IMR-90 (cell line): Measurements from ENCODE around the gene POLR2E. TPM values are rescaled to one million over a fixed set of nuclear protein-coding genes. Genes with fewer than 3 reads are reported as not detected.

Experiments
- ATAC-seq: fragments of 200-7000 bp; cut with Tn5 transposase; 2 replicates; pipeline ENCODE4 v1.9.1; 2020; ENCODE audit warnings: low read depth, mild to moderate bottlenecking, moderate library complexity
- BruUV-seq: library from RNA; stranded (reverse); fragments of 400-500 nt; replicated peaks from 2 replicates; lab custom pipeline; 2021; lab: Mats Ljungman, UMichigan
- CTCF ChIA-PET: fragments of 300-600 bp; formaldehyde crosslinking; extraction: SDS; loops from one replicate; lab custom pipeline; 2021; ENCODE audit warnings: antibody characterized with exemption; lab: Yijun Ruan, JAX
- POLR2A ChIA-PET: fragments of 300-600 bp; sonication (Branson Sonifier 250); formaldehyde crosslinking; loops from one replicate; lab custom pipeline; 2022; ENCODE audit warnings: antibody characterized with exemption; ENCODE audit not compliant: unreplicated experiment; lab: Charles Lee
- DNase-seq: peaks from one replicate; pipeline ENCODE4 v3.0.0; 2013
- H2AFZ ChIP-seq: replicated peaks from 2 replicates; pipeline ENCODE3; 2013; ENCODE audit warnings: low read length, mild to moderate bottlenecking; ENCODE audit not compliant: poor library complexity
- H2AK5ac ChIP-seq: 2 replicates; pipeline ENCODE4 v1.6.1; 2013; ENCODE audit warnings: low read depth, low read length, inconsistent platforms
- H2AK9ac ChIP-seq: replicated peaks from 2 replicates; pipeline ENCODE3; 2013; ENCODE audit warnings: mild to moderate bottlenecking, low read depth, low read length, moderate library complexity; ENCODE audit not compliant: poor library complexity
- H2BK120ac ChIP-seq: 2 replicates; pipeline ENCODE4 v1.6.1; 2013; ENCODE audit warnings: low read depth, low read length, inconsistent platforms
- H2BK15ac ChIP-seq: 3 replicates; pipeline ENCODE4 v1.6.1; 2013; ENCODE audit warnings: low read depth, low read length, inconsistent platforms
- H2BK20ac ChIP-seq: 2 replicates; pipeline ENCODE4 v1.6.1; 2013; ENCODE audit warnings: low read depth, mild to moderate bottlenecking, inconsistent platforms, low read length, moderate library complexity
- H2BK5ac ChIP-seq: 2 replicates; pipeline ENCODE4 v1.6.1; 2013; ENCODE audit warnings: mild to moderate bottlenecking, low read depth, low read length, inconsistent platforms; ENCODE audit not compliant: poor library complexity, severe bottlenecking
- H3K14ac ChIP-seq: replicated peaks from 2 replicates; pipeline ENCODE4 v1.6.1; 2013; ENCODE audit warnings: low read depth, low read length, inconsistent platforms
- H3K18ac ChIP-seq: 2 replicates; pipeline ENCODE4 v1.6.1; 2013; ENCODE audit warnings: low read depth, low read length, control low read depth
- H3K23ac ChIP-seq: 2 replicates; pipeline ENCODE4 v1.6.1; 2013; ENCODE audit warnings: low read depth, low read length, inconsistent platforms
- H3K27ac ChIP-seq: 2 replicates; pipeline ENCODE4 v1.5.1; 2013; ENCODE audit warnings: mild to moderate bottlenecking, control low read depth, low read length; ENCODE audit not compliant: insufficient read depth
- H3K27me3 ChIP-seq: 2 replicates; pipeline ENCODE4 v1.6.1; 2013; ENCODE audit warnings: low read length; ENCODE audit not compliant: control insufficient read depth, insufficient read depth
- H3K36me3 ChIP-seq: 2 replicates; pipeline ENCODE4 v1.6.1; 2013; ENCODE audit warnings: low read length, mixed read lengths; ENCODE audit not compliant: control insufficient read depth, insufficient read depth
- H3K4ac ChIP-seq: 2 replicates; pipeline ENCODE4 v1.6.1; 2013; ENCODE audit warnings: low read depth, low read length, inconsistent platforms
- H3K4me1 ChIP-seq: 2 replicates; pipeline ENCODE4 v1.6.1; 2013; ENCODE audit warnings: low read length, mixed read lengths; ENCODE audit not compliant: control insufficient read depth, insufficient read depth
- H3K4me2 ChIP-seq: 2 replicates; pipeline ENCODE4 v1.6.1; 2013; ENCODE audit warnings: low read depth, mild to moderate bottlenecking, control low read depth, low read length, moderate library complexity
- H3K4me3 ChIP-seq: 2 replicates; pipeline ENCODE4 v1.5.1; 2013; ENCODE audit warnings: low read depth, mild to moderate bottlenecking, control low read depth, low read length, moderate library complexity; ENCODE audit not compliant: insufficient read depth
- H3K56ac ChIP-seq: 2 replicates; pipeline ENCODE4 v1.6.1; 2013; ENCODE audit warnings: low read length, inconsistent platforms; ENCODE audit not compliant: insufficient read depth; ENCODE audit errors: extremely low read depth
- H3K79me1 ChIP-seq, 2 experiments: 2 replicates each; pipeline ENCODE4 v1.6.1; 2013; ENCODE audit warnings: low read length in 2 of 2, inconsistent platforms in 1 of 2, low read depth in 1 of 2
- H3K9ac ChIP-seq: 2 replicates; pipeline ENCODE4 v1.6.1; 2013; ENCODE audit warnings: low read depth, low read length, control low read depth
- H3K9me1 ChIP-seq: 2 replicates; pipeline ENCODE4 v1.6.1; 2013; ENCODE audit warnings: low read length, inconsistent platforms; ENCODE audit not compliant: insufficient read depth
- H3K9me3 ChIP-seq: 2 replicates; pipeline ENCODE4 v1.6.1; 2013; ENCODE audit warnings: low read length; ENCODE audit not compliant: control insufficient read depth, insufficient read depth
- H4K20me1 ChIP-seq: 2 replicates; pipeline ENCODE4 v1.6.1; 2013; ENCODE audit warnings: low read length, inconsistent platforms; ENCODE audit not compliant: insufficient read depth
- H4K5ac ChIP-seq: 2 replicates; pipeline ENCODE4 v1.6.1; 2013; ENCODE audit warnings: mild to moderate bottlenecking, low read depth, low read length, control low read depth
- H4K8ac ChIP-seq, 2 experiments: 2 replicates each; pipeline ENCODE4 v1.6.1; 2013; ENCODE audit warnings: low read depth in 2 of 2, low read length in 2 of 2, control low read depth in 1 of 2, inconsistent platforms in 1 of 2
- H4K91ac ChIP-seq: 2 replicates; pipeline ENCODE4 v1.6.1; 2013; ENCODE audit warnings: low read depth, low read length, inconsistent platforms; ENCODE audit not compliant: insufficient read depth
- BHLHE40 ChIP-seq: fragments of 150-350 bp; IDR thresholded peaks from 2 replicates; pipeline ENCODE4 v1.6.1; 2016; ENCODE audit warnings: mild to moderate bottlenecking, low read depth, low read length
- CEBPB ChIP-seq: IDR thresholded peaks from 2 replicates; pipeline ENCODE4 v1.6.1; 2012; ENCODE audit warnings: low read depth, low read length, improper control_type of control experiment
- CHD1 ChIP-seq: IDR thresholded peaks from 2 replicates; pipeline ENCODE4 v1.6.1; 2012; ENCODE audit warnings: low read depth, low read length, improper control_type of control experiment
- MAZ ChIP-seq: IDR thresholded peaks from 2 replicates; pipeline ENCODE4 v1.6.1; 2012; ENCODE audit warnings: low read depth, mild to moderate bottlenecking, low read length, improper control_type of control experiment, moderate library complexity, borderline replicate concordance
- MXI1 ChIP-seq: IDR thresholded peaks from 2 replicates; pipeline ENCODE4 v1.6.1; 2012; ENCODE audit warnings: low read depth, mild to moderate bottlenecking, low read length, moderate library complexity, borderline replicate concordance
- NFE2L2 ChIP-seq: fragments of 150-350 bp; IDR thresholded peaks from 2 replicates; pipeline ENCODE4 v1.6.1; 2016; ENCODE audit warnings: low read depth, mild to moderate bottlenecking, low read length
- POLR2A ChIP-seq: IDR thresholded peaks from 2 replicates; pipeline ENCODE4 v1.6.1; 2012; ENCODE audit warnings: mild to moderate bottlenecking, low read depth, low read length
- RAD21 ChIP-seq: IDR thresholded peaks from 2 replicates; pipeline ENCODE4 v1.6.1; 2012; ENCODE audit warnings: low read length, improper control_type of control experiment
- RFX5 ChIP-seq: IDR thresholded peaks from 2 replicates; pipeline ENCODE4 v1.8.0; 2012; ENCODE audit warnings: low read depth, mild to moderate bottlenecking, low read length, moderate library complexity
- SMC3 ChIP-seq: fragments of 150-350 bp; IDR thresholded peaks from 2 replicates; pipeline ENCODE4 v1.6.1; 2016; ENCODE audit warnings: low read depth, mild to moderate bottlenecking, antibody characterized with exemption, low read length, moderate library complexity
- WGBS, 2 experiments: methylation state at CpG; one replicate each; pipeline versions ENCODE4 v1.1.5 to v1.1.7; 2013; ENCODE audit warnings: missing lambda C conversion rate in 2 of 2; ENCODE audit not compliant: insufficient read length in 1 of 2; ENCODE audit errors: extremely low coverage in 2 of 2; 5-methylcytosine and 5-hydroxymethylcytosine counted together
- dilution Hi-C: fragments of 300-500 bp; cut with HindIII; formaldehyde crosslinking; loops from one replicate; pipeline ENCODE4 v1.14.3; 2018; ENCODE audit warnings: low sequenced_read_pairs; ENCODE audit not compliant: unreplicated experiment
- in situ Hi-C: fragments of 300-500 bp; cut with MboI; formaldehyde crosslinking; loops from 3 replicates; pipeline ENCODE4 v1.14.3; 2019; ENCODE audit warnings: low sequenced_read_pairs, inconsistent platforms, mixed read lengths
- intact Hi-C: fragments of 100-400 bp; cut with micrococcal nuclease; formaldehyde crosslinking; loops from 2 replicates; pipeline ENCODE4 v1.10.0; 2022
- polyA plus RNA-seq, 3 experiments: library from polyadenylated mRNA; depleted of rRNA; stranded (reverse); fragments of >200 nt; gene quantifications; 2 replicates each; pipeline ENCODE4 v1.2.3, GENCODE V29; 2012; ENCODE audit warnings: low replicate concordance in 1 of 3
- total RNA-seq: library from RNA; depleted of rRNA; stranded (reverse); fragments of >200 nt; gene quantifications from 2 replicates; pipeline ENCODE4 v1.2.3, GENCODE V29; 2012
- TF ChIP-seq, protein P1 (sequence below): fragments of 150-350 bp; IDR thresholded peaks from 2 replicates; pipeline ENCODE4 v1.6.1; 2017; ENCODE audit warnings: mild to moderate bottlenecking, antibody characterized with exemption, low read length, low read depth
- TF ChIP-seq, protein P2 (sequence below): conservative IDR thresholded peaks from 2 replicates; pipeline ENCODE4 v1.5.1; 2012; ENCODE audit warnings: mild to moderate bottlenecking, low read depth, low read length, improper control_type of control experiment
- TF ChIP-seq, protein P3 (sequence below): fragments of 150-350 bp; IDR thresholded peaks from 2 replicates; pipeline ENCODE4 v1.6.1; 2016; ENCODE audit warnings: low read depth, mild to moderate bottlenecking, low read length, moderate library complexity, borderline replicate concordance

The POLR2E gene
- total and polyA plus RNA-seq, 2 of the 4 experiments (the other 2 are of a cell fraction), result 294 to 391 TPM

DNA sequence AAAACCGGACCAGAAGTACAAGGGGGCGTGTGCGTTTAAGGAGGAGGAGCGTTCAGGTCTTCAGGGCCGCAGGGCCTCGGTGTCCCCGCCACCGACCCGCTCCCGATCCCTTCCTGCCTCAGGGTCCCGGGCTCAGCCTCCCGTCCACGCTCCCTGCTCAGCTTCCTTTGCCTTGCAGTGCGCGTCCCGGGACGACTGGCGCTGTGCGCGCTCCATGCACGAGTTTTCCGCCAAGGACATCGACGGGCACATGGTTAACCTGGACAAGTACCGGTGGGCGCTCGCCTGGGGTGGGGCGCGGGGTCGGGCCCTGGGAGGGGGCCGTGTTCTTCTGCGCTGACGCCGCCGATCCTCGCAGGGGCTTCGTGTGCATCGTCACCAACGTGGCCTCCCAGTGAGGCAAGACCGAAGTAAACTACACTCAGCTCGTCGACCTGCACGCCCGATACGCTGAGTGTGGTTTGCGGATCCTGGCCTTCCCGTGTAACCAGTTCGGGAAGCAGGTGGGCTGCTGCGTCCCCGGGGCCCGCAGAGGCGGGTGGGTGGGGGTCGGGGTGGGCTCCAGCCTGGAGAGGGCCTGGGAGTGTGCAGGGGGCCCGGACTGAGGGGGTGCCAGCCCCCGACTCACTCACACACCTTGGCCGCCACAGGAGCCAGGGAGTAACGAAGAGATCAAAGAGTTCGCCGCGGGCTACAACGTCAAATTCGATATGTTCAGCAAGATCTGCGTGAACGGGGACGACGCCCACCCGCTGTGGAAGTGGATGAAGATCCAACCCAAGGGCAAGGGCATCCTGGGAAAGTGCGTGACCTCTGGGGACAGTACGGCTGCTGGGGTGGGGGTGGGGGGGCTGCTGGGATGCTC is 10.1 kb upstream of the POLR2E start:
- ATAC-seq, result no peak
- TF ChIP-seq RFX5 (no peak), MXI1 (no peak), BHLHE40 (no peak), POLR2A (no peak), CEBPB (no peak), NFE2L2 (no peak), MAZ (no peak), CHD1 (no peak), SMC3 (no peak), RAD21 (no peak)
- TF ChIP-seq, protein P1, sequence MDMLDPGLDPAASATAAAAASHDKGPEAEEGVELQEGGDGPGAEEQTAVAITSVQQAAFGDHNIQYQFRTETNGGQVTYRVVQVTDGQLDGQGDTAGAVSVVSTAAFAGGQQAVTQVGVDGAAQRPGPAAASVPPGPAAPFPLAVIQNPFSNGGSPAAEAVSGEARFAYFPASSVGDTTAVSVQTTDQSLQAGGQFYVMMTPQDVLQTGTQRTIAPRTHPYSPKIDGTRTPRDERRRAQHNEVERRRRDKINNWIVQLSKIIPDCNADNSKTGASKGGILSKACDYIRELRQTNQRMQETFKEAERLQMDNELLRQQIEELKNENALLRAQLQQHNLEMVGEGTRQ, result no peak
- TF ChIP-seq, protein P2, sequence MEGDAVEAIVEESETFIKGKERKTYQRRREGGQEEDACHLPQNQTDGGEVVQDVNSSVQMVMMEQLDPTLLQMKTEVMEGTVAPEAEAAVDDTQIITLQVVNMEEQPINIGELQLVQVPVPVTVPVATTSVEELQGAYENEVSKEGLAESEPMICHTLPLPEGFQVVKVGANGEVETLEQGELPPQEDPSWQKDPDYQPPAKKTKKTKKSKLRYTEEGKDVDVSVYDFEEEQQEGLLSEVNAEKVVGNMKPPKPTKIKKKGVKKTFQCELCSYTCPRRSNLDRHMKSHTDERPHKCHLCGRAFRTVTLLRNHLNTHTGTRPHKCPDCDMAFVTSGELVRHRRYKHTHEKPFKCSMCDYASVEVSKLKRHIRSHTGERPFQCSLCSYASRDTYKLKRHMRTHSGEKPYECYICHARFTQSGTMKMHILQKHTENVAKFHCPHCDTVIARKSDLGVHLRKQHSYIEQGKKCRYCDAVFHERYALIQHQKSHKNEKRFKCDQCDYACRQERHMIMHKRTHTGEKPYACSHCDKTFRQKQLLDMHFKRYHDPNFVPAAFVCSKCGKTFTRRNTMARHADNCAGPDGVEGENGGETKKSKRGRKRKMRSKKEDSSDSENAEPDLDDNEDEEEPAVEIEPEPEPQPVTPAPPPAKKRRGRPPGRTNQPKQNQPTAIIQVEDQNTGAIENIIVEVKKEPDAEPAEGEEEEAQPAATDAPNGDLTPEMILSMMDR, result no peak
- TF ChIP-seq, protein P3, sequence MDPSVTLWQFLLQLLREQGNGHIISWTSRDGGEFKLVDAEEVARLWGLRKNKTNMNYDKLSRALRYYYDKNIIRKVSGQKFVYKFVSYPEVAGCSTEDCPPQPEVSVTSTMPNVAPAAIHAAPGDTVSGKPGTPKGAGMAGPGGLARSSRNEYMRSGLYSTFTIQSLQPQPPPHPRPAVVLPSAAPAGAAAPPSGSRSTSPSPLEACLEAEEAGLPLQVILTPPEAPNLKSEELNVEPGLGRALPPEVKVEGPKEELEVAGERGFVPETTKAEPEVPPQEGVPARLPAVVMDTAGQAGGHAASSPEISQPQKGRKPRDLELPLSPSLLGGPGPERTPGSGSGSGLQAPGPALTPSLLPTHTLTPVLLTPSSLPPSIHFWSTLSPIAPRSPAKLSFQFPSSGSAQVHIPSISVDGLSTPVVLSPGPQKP, result no peak

More for the DNA sequence above, 10.1 kb upstream of the POLR2E start:
- Histone ChIP-seq H2AK9ac (peak overlapping the region; percentile 97), H3K9me1 (0 out of 2 replicates have a peak, but pooled peaks cover 2% of the 10 kb centered on the region), H3K18ac (no peak overlapping the region; the same call in 1 of the 2 replicates), H3K56ac (peak overlapping the region; percentile 62; the same call in 1 of the 2 replicates), H2AFZ (peak overlapping the region; percentile 70), H4K8ac (peak overlapping the region in 1 of 2 experiments; percentile 32; a peak in 1 of 4 replicates), H3K27me3 (no peaks in the 10 kb centered on the region), H4K20me1 (peaks cover 50% of the 10 kb centered on the region), H3K9me3 (no peaks in the 10 kb centered on the region), H4K91ac (peak overlapping the region; percentile 32), H3K9ac (peak overlapping the region; percentile 96), H3K23ac (peak overlapping the region; percentile 95), H3K27ac (peak overlapping the region; percentile 84), H3K4me2 (peak overlapping the region; percentile 89), H2BK15ac (no peak overlapping the region), H2BK120ac (peak overlapping the region; percentile 46; the same call in 1 of the 2 replicates), H3K4me1 (peaks cover 10% of the 10 kb centered on the region), H4K5ac (peak overlapping the region; percentile 40), H3K4me3 (peak overlapping the region; percentile 85), H3K4ac (peak overlapping the region; percentile 94), H2AK5ac (peak overlapping the region; percentile 91), H2BK5ac (peak overlapping the region; percentile 93), H3K79me1 (peaks cover 0 to 25% of the 10 kb centered on the region in 2 experiments; a peak in 2 of 4 replicates), H2BK20ac (no peak overlapping the region), H3K14ac (peak overlapping the region; percentile 95), H3K36me3 (peaks cover 45% of the 10 kb centered on the region)
- POLR2A ChIA-PET, result interaction anchor here (0.6 kb wide), 1 partner anchor 95 kb away, joined by 3 read pairs; no protein-coding TSS in a partner anchor
- dilution Hi-C loops, result no loop called here
- CTCF ChIA-PET, result interaction anchor here (1.5 kb wide), 1 partner anchor 8 kb away, joined by 6 read pairs; no protein-coding TSS in a partner anchor
- DNase-seq, result peak; percentile 38
- in situ Hi-C loops, result loop anchor here (5.0 kb wide), 1 partner anchor 97 kb away; no protein-coding TSS in a partner anchor
- WGBS, 2 experiments, result 20% methylated on average over 41 of the region's 69 CpGs; no CpG with 5 or more reads in 1 of the 2 experiments
- intact Hi-C loops, result no loop called here
- BruUV-seq, result no TSS peak
